Activated CD8-positive, alpha-beta T cell treated with anti-CD3 and anti-CD28 coated beads for 36 hours (primary cell): ENCODE measurements around the gene RPL10. TPM values are rescaled to one million over a fixed set of nuclear protein-coding genes. Genes with fewer than 3 reads are reported as not detected.

Experiments
- ATAC-seq: fragments of 200-7000 bp; cut with Tn5 transposase; one replicate; pipeline ENCODE4 v1.10.0; 2021; ENCODE audit warnings: mild to moderate bottlenecking, moderate library complexity
- CTCF ChIA-PET: fragments of 350-600 bp; sonication (Branson Sonifier 250); formaldehyde crosslinking; loops from one replicate; lab custom pipeline; 2021; ENCODE audit warnings: antibody characterized with exemption; lab: Charles Lee
- POLR2A ChIA-PET: fragments of 350-600 bp; sonication (Branson Sonifier 250); formaldehyde crosslinking; loops from one replicate; lab custom pipeline; 2021; ENCODE audit warnings: antibody characterized with exemption; lab: Charles Lee
- DNase-seq: peaks from one replicate; pipeline ENCODE4 v3.0.0-alpha.2; 2020
- H3K27ac Mint-ChIP-seq: one replicate; pipeline ENCODE4 v1.8.0; 2021; ENCODE audit warnings: mild to moderate bottlenecking, mixed read lengths
- H3K27me3 Mint-ChIP-seq: one replicate; pipeline ENCODE4 v1.8.0; 2021; ENCODE audit warnings: mixed read lengths
- H3K36me3 Mint-ChIP-seq: one replicate; pipeline ENCODE4 v1.8.0; 2021; ENCODE audit warnings: low read depth, mixed read lengths
- H3K4me1 Mint-ChIP-seq: one replicate; pipeline ENCODE4 v1.8.0; 2021; ENCODE audit warnings: low read depth, mixed read lengths
- H3K4me3 Mint-ChIP-seq: one replicate; pipeline ENCODE4 v1.8.0; 2021; ENCODE audit warnings: mild to moderate bottlenecking, moderate library complexity, mixed read lengths
- H3K9me3 Mint-ChIP-seq: one replicate; pipeline ENCODE4 v1.8.0; 2021; ENCODE audit warnings: mixed read lengths
- CTCF ChIP-seq: fragments of 200-600 bp; IDR thresholded peaks from one replicate; pipeline ENCODE4 v1.8.0; 2022; ENCODE audit warnings: antibody characterized with exemption, mild to moderate bottlenecking
- intact Hi-C: fragments of 100-400 bp; cut with micrococcal nuclease; formaldehyde crosslinking; loops from one replicate; pipeline ENCODE4 v1.10.0; 2022
- total RNA-seq, 2 experiments: library from RNA; stranded (reverse); gene quantifications; one replicate each; pipeline ENCODE4 v1.2.3, GENCODE V29; 2021

RPL10 gene
- total RNA-seq, 2 experiments from 2014 or later = 3,574 to 3,675 TPM

DNA sequence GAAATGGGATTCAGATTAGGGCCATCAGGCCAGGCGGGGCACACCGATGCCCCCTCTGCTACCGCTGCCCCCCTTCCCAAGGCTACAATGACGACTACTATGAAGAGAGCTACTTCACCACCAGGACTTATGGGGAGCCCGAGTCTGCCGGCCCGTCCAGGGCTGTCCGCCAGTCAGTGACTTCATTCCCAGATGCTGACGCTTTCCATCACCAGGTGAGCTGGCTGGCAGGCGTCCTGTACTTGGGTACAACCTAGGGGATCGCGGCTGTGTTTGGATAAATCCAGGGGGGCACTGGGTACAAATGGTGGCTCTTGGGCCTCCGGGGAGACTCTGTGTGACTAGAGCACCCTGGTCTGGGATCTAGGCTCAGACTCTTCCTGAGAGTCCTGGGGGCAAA is 18.0 kb upstream of the RPL10 start:
- H3K4me1 Mint-ChIP-seq = peaks cover 18% of the 10 kb centered on the region
- H3K27ac Mint-ChIP-seq = peak overlapping the region; percentile 91
- peak overlapping the region; percentile 86 for H3K4me3 Mint-ChIP-seq
- POLR2A ChIA-PET = interaction anchor here (0.6 to 3.3 kb wide), 4 partner anchors 19 to 30 kb away, joined by 3 to 23 read pairs (median 3); partner anchors contain the start of gene RPL10
- no peak for ATAC-seq
- no peak for DNase-seq
- H3K27me3 Mint-ChIP-seq = no peaks in the 10 kb centered on the region
- CTCF ChIA-PET = no interaction called here
- H3K36me3 Mint-ChIP-seq = peaks cover 13% of the 10 kb centered on the region
- intact Hi-C loops = no loop called here
- H3K9me3 Mint-ChIP-seq = no peaks in the 10 kb centered on the region
- no peak for TF ChIP-seq CTCF

GRCh38 chrX:154380787-154381186 is 17.4 kb upstream of the RPL10 start:
- DNase-seq = no peak
- Mint-ChIP-seq H3K9me3 (no peaks in the 10 kb centered on the region), H3K4me3 (peak overlapping the region; percentile 86), H3K36me3 (peaks cover 13% of the 10 kb centered on the region), H3K27me3 (no peaks in the 10 kb centered on the region), H3K4me1 (peaks cover 18% of the 10 kb centered on the region), H3K27ac (peak overlapping the region; percentile 91)
- ChIA-PET CTCF (no interaction called here), POLR2A (interaction anchor here (1.2 to 3.3 kb wide), 2 partner anchors 18 to 30 kb away, joined by 3 to 23 read pairs; partner anchors contain the start of gene RPL10)
- intact Hi-C loops = no loop called here
- TF ChIP-seq CTCF = no peak
- no peak for ATAC-seq

- Mint-ChIP-seq H3K4me3 (no peak overlapping the region), H3K9me3 (no peaks in the 10 kb centered on the region), H3K27ac (no peak overlapping the region), H3K27me3 (no peaks in the 10 kb centered on the region), H3K4me1 (peaks cover 18% of the 10 kb centered on the region), H3K36me3 (peaks cover 13% of the 10 kb centered on the region)
- ChIA-PET CTCF (interaction anchor here (1.0 kb wide), 1 partner anchor 8 kb away, joined by 4 read pairs; no protein-coding TSS in a partner anchor), POLR2A (interaction anchor here (1.2 to 3.3 kb wide), 2 partner anchors 18 to 34 kb away, joined by 3 to 23 read pairs; partner anchors contain the start of gene RPL10)
- no peak for TF ChIP-seq CTCF
- ATAC-seq (no peak), DNase-seq (no peak)
- intact Hi-C loops = no loop called here
Measured at GRCh38 chrX:154381271-154381670, 16.9 kb upstream of the RPL10 start.

GRCh38 chrX:154382483-154383069 is 15.6 kb upstream of the RPL10 start:
- CTCF ChIA-PET = interaction anchor here (1.0 to 2.1 kb wide), 2 partner anchors 9 kb away, joined by 4 to 11 read pairs; partner anchors contain the start of gene FLNA

More at GRCh38 chrX:154382483-154383069, 15.6 kb upstream of the RPL10 start:
- intact Hi-C loops = no loop called here
- ATAC-seq (no peak), DNase-seq (no peak)
- POLR2A ChIA-PET = interaction anchor here (0.6 to 1.5 kb wide), 7 partner anchors 12 to 86 kb away, joined by 3 to 14 read pairs (median 3); partner anchors contain the start of genes RPL10 and TAFAZZIN
- no peak for TF ChIP-seq CTCF
- Mint-ChIP-seq H3K4me1 (peaks cover 9% of the 10 kb centered on the region), H3K9me3 (no peaks in the 10 kb centered on the region), H3K4me3 (no peak overlapping the region), H3K27me3 (no peaks in the 10 kb centered on the region), H3K36me3 (peaks cover 13% of the 10 kb centered on the region), H3K27ac (no peak overlapping the region)
